Heart left ventricle (tissue), 16 donors: Measurements from ENCODE around the gene RAD23A. TPM values are rescaled to one million over a fixed set of nuclear protein-coding genes. Genes with fewer than 3 reads are reported as not detected.

Source experiments
- ATAC-seq, 4 donors: fragments of 200-7000 bp; cut with Tn5 transposase; one replicate each; pipeline ENCODE4 v1.9.1; 2020 to 2022; ENCODE audit warnings: moderate library complexity in 4 of 4, mild to moderate bottlenecking in 3 of 4, moderate number of reproducible peaks in 1 of 4
- DNase-seq, 5 donors: peaks; one replicate each; pipeline ENCODE4 v3.0.0-alpha.2; 2020
- H3K27ac ChIP-seq, 12 donors: fragments of 200-600 bp; sonication (generic) in 4 of 12; one replicate each; pipeline versions ENCODE4 v1.5.0 to v1.8.0; 2016 to 2022; ENCODE audit warnings: mild to moderate bottlenecking in 2 of 12
- H3K27me3 ChIP-seq, 9 donors: fragments of 200-600 bp; sonication (generic) in 2 of 9; one replicate each; pipeline versions ENCODE4 v1.5.1 to v1.8.0; 2016 to 2022; ENCODE audit warnings: mild to moderate bottlenecking in 3 of 9
- H3K36me3 ChIP-seq, 9 donors: fragments of 200-600 bp; sonication (generic) in 2 of 9; one replicate each; pipeline versions ENCODE4 v1.5.0 to v1.8.0; 2018 to 2022; ENCODE audit warnings: mild to moderate bottlenecking in 2 of 9
- H3K4me1 ChIP-seq, 12 donors: fragments of 200-600 bp; sonication (generic) in 4 of 12; one replicate each; pipeline versions ENCODE4 v1.5.0 to v1.8.0; 2016 to 2022; ENCODE audit warnings: mild to moderate bottlenecking in 3 of 12
- H3K4me3 ChIP-seq, 12 donors: fragments of 200-600 bp; sonication (generic) in 4 of 12; one replicate each; pipeline versions ENCODE4 v1.5.0 to v1.8.0; 2017 to 2022; ENCODE audit warnings: mild to moderate bottlenecking in 9 of 12, moderate library complexity in 4 of 12
- H3K9me3 ChIP-seq, 12 donors: fragments of 200-600 bp; sonication (generic) in 4 of 12; one replicate each; pipeline versions ENCODE4 v1.5.0 to v1.8.0; 2016 to 2022; ENCODE audit warnings: mild to moderate bottlenecking in 1 of 12
- CTCF ChIP-seq, 12 donors: fragments of 200-600 bp; sonication (generic) in 4 of 12; IDR thresholded peaks; one replicate each; pipeline versions ENCODE4 v1.5.0 to v1.8.0; 2018 to 2022; ENCODE audit warnings: antibody characterized with exemption in 12 of 12, mild to moderate bottlenecking in 5 of 12
- POLR2A ChIP-seq, 2 donors: fragments of 450-650 bp; IDR thresholded peaks; one replicate each; pipeline ENCODE4 v1.6.1; 2017; ENCODE audit warnings: antibody characterized with exemption in 2 of 2, mild to moderate bottlenecking in 2 of 2, moderate library complexity in 2 of 2
- WGBS, 4 donors: extraction: QIAGEN DNeasy Blood & Tissue Kit in 2 of 4; methylation state at CpG; one replicate each; pipeline versions ENCODE4 v1.1.5 to v1.1.7; 2013 to 2018; 5-methylcytosine and 5-hydroxymethylcytosine counted together
- intact Hi-C, 10 donors: fragments of 100-400 bp; cut with DNase I; formaldehyde crosslinking; loops; one replicate each; pipeline versions ENCODE4 v1.11.1 to v1.14.2; 2022
- polyA plus RNA-seq, 2 donors: library from polyadenylated mRNA; stranded (reverse); fragments of 200-250 nt; gene quantifications; one replicate each; pipeline ENCODE4 v1.2.3, GENCODE V29; 2013
- total RNA-seq, 9 donors: library from RNA; depleted of rRNA in 2 of 9; stranded (reverse); fragments of >200 nt in 2 of 9; fragmentation: NEBNext Ultra II Directional in 3 of 9; extraction: Animal tissue kit (Norgen Biotek cat#: 25700) in 3 of 9; gene quantifications; one replicate each; pipeline versions ENCODE4 v1.1.0 to v1.2.4, GENCODE V29; 2016 to 2023
- donor health status: ischemic (EF 13 %, LVEDD 7.1; RV severe dilation, severe dysfunction).
- donor health status: healthy with polysubstance abuse.
- donor health status: DM: no; HTN: yes; CAD: no.
- donor health status: DM: no; HTN: no; CAD: no.
- donor health status: ischemic (EF 25% LVEDD 6.9; RV normal size, moderate dysfunction).
- donor health status: ischemic (EF 25% LVEDD 5.7; RV mildly dilated, moderate dysfunction).
- donor health status: healthy.
- donor health status: DM: yes; HTN: yes; CAD: no.
- donor health status: ischemic (EF 35%, LVEDD 5.7; RV mildly dilated, moderate dysfunction).
- donor health status: nonischemic (EF 11% LVEDD 7.7; RV severe dilation, severe dysfunction).
- donor health status: DM: yes; HTN: yes; CAD: no.
- donor health status: PGD.
- donor health status: ischemic (EF 29% LVEDD 5.4; RV normal size, mild dysfunction).
- donor health status: nonischemic (EF 23%, LVEDD 6.1; RV moderate dilation, normal function).

Gene RAD23A
- total and polyA plus RNA-seq, 11 donors = 130 to 272 (median 162) TPM

- Histone ChIP-seq H3K27me3 (no peaks in the 10 kb centered on the region), H3K9me3 (no peaks in the 10 kb centered on the region), H3K4me1 (peaks cover 11 to 43% (median 28%) of the 10 kb centered on the region in 12 donors), H3K36me3 (peaks cover 0 to 26% (median 13%) of the 10 kb centered on the region in 9 donors), H3K27ac (no peak overlapping the region), H3K4me3 (no peak overlapping the region)
- no peak for DNase-seq
- TF ChIP-seq POLR2A (IDR thresholded peaks at IDR 0.05) (no peak), CTCF (IDR thresholded peaks at IDR 0.05) (no peak)
- intact Hi-C loops = loop anchor here in 1 of 10 donors (10.0 kb wide), 1 partner anchor 50 kb away; the partner anchor contains the start of genes DNASE2 and KLF1
- 87 to 94% (median 93%) methylated on average over 10 of the region's 10 CpGs for WGBS, 4 donors
- no peak for ATAC-seq
Measured at GRCh38 chr19:12935071-12935470, 10.6 kb upstream of the RAD23A start.

GRCh38 chr19:12936582-12936981, 9.1 kb upstream of the RAD23A start:
- Histone ChIP-seq H3K9me3 (no peaks in the 10 kb centered on the region), H3K27me3 (no peaks in the 10 kb centered on the region), H3K27ac (peak overlapping the region in 1 of 12 donors; percentile 69), H3K4me1 (peaks cover 13 to 57% (median 41%) of the 10 kb centered on the region in 12 donors), H3K4me3 (no peak overlapping the region), H3K36me3 (peaks cover 0 to 26% (median 19%) of the 10 kb centered on the region in 9 donors)
- DNase-seq (no peak), ATAC-seq (no peak)
- no peak for TF ChIP-seq CTCF (IDR thresholded peaks at IDR 0.05)
- intact Hi-C loops = loop anchor here in 1 of 10 donors (10.0 kb wide), 1 partner anchor 52 kb away; the partner anchor contains the start of genes DNASE2 and KLF1
- WGBS, 4 donors = 72 to 80% (median 77%) methylated on average over 7 of the region's 7 CpGs

GRCh38 chr19:12937093-12937926, 8.4 kb upstream of the RAD23A start:
- intact Hi-C loops = loop anchor here in 1 of 10 donors (10.0 kb wide), 1 partner anchor 53 kb away; the partner anchor contains the start of genes DNASE2 and KLF1
- H3K27me3 ChIP-seq = no peaks in the 10 kb centered on the region
- ATAC-seq (no peak), DNase-seq (peak in 1 of 5 donors; percentile 50)
- H3K4me1 ChIP-seq = peaks cover 12 to 57% (median 39%) of the 10 kb centered on the region in 12 donors
- peaks cover 2 to 32% (median 26%) of the 10 kb centered on the region in 9 donors for H3K36me3 ChIP-seq
- 24 to 38% (median 28%) methylated on average over 17 to 23 of the region's 23 CpGs for WGBS, 4 donors
- H3K27ac ChIP-seq = peak overlapping the region in 11 of 12 donors; percentile 17 to 94 (median 58)
- H3K4me3 ChIP-seq = peak overlapping the region; percentile 20 to 99 (median 95)
- no peaks in the 10 kb centered on the region for H3K9me3 ChIP-seq
- no peak for TF ChIP-seq POLR2A (IDR thresholded peaks at IDR 0.05)
- TF ChIP-seq CTCF (IDR thresholded peaks at IDR 0.05) = no peak
